ENCODE measurements around the gene BABAM2. TPM values are rescaled to one million over a fixed set of nuclear protein-coding genes. Genes with fewer than 3 reads are reported as not detected.

BABAM2 gene
- total and polyA plus RNA-seq, 4 donors: 9.9 to 17.0 (median 13.9) TPM

DNA sequence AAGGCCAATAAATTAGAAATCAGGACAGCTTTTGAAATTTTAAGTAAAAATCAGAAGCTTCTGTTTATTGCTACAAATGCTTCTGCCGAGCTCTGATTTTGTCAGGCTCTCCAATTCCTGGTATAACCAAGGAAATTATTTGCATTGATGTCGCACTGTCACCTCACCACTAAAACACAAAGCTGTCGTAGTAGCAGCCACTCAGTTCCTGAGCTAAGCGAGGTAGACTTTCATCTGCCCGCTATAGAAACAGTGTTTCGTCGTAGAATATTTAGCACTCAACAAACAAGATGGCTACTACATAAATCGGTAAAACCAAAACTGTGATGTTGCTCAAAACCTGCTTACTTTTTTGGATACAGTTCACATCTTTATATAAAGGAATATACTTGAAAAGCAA is 360.8 kb downstream of the BABAM2 start (continued):
- TF ChIP-seq, protein P1, sequence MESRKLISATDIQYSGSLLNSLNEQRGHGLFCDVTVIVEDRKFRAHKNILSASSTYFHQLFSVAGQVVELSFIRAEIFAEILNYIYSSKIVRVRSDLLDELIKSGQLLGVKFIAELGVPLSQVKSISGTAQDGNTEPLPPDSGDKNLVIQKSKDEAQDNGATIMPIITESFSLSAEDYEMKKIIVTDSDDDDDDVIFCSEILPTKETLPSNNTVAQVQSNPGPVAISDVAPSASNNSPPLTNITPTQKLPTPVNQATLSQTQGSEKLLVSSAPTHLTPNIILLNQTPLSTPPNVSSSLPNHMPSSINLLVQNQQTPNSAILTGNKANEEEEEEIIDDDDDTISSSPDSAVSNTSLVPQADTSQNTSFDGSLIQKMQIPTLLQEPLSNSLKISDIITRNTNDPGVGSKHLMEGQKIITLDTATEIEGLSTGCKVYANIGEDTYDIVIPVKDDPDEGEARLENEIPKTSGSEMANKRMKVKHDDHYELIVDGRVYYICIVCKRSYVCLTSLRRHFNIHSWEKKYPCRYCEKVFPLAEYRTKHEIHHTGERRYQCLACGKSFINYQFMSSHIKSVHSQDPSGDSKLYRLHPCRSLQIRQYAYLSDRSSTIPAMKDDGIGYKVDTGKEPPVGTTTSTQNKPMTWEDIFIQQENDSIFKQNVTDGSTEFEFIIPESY (IDR thresholded peaks at IDR 0.05): no peak
- TF ChIP-seq HNF4A (conservative IDR thresholded peaks at IDR 0.05): no peak
- no peak for TF ChIP-seq YY1 (IDR thresholded peaks at IDR 0.05)

DNA sequence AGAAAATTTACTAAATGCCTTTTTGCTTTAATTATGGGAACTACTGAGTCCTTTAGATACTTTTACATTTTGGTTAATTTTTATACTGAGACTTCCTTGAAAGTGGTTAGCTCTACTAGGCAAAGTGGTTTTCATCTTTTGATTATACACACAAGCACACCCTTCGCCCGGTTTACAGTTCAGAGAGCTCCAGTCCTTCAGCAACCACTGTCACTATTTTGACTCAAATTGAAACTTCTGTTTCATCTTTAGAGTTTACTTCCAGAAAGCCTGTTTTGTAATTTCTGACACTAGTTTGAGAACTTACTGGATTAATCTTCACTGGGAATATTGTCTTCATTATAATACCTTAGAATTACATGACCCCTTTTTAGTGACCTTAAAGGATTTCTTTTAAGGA is 361.8 kb downstream of the BABAM2 start:
- WGBS: 86% methylated on average over 2 of the region's 2 CpGs
- Histone ChIP-seq H3K27me3 (ENCODE audit: control insufficient read depth in 4 of 4, insufficient read depth in 4 of 4, low read length in 3 of 4) (no peaks in the 10 kb centered on the region), H3K9me3 (ENCODE audit: control insufficient read depth in 4 of 4, low read length in 3 of 4) (no peaks in the 10 kb centered on the region), H3K9ac (ENCODE audit: low read depth in 1 of 2, low read length in 2 of 2) (no peak overlapping the region), H3K27ac (ENCODE audit: low read depth in 1 of 2, low read length in 2 of 2) (no peak overlapping the region), H3K4me3 (ENCODE audit: low read depth in 1 of 3, low read length in 3 of 3) (no peak overlapping the region), H3K4me1 (ENCODE audit: control insufficient read depth in 4 of 4, insufficient read depth in 4 of 4, low read length in 3 of 4) (peaks cover 0 to 1% (median 0%) of the 10 kb centered on the region in 4 donors), H3K36me3 (ENCODE audit: control insufficient read depth in 4 of 4, insufficient read depth in 3 of 4, low read depth in 1 of 4, low read length in 3 of 4) (no peaks in the 10 kb centered on the region)
- DNase-seq (ENCODE audit: low spot score): no peak
- TF ChIP-seq, protein P1 (IDR thresholded peaks at IDR 0.05): no peak
- TF ChIP-seq RAD21 (IDR thresholded peaks at IDR 0.05): no peak
- TF ChIP-seq FOXA1 (IDR thresholded peaks at IDR 0.05): no peak
- no peak for TF ChIP-seq CTCF (IDR thresholded peaks at IDR 0.05; ENCODE audit: low read depth, low read length, missing input control)
- no peak for TF ChIP-seq REST (IDR thresholded peaks at IDR 0.05)
- TF ChIP-seq HNF4A (conservative IDR thresholded peaks at IDR 0.05): no peak
- TF ChIP-seq JUND (IDR thresholded peaks at IDR 0.05): no peak
- no peak for TF ChIP-seq TAF1 (conservative IDR thresholded peaks at IDR 0.05)
- no peak for TF ChIP-seq RXRA (IDR thresholded peaks at IDR 0.05)
- no peak for TF ChIP-seq SP1 (IDR thresholded peaks at IDR 0.05)
- no peak for TF ChIP-seq HNF4G (IDR thresholded peaks at IDR 0.05)
- no peak for TF ChIP-seq FOXA2 (IDR thresholded peaks at IDR 0.05)
- TF ChIP-seq MAX (IDR thresholded peaks at IDR 0.05): no peak
- no peak for TF ChIP-seq YY1 (IDR thresholded peaks at IDR 0.05)
- no peak for TF ChIP-seq EGR1 (IDR thresholded peaks at IDR 0.05; ENCODE audit: low read depth in 2 of 2)
- no peak for TF ChIP-seq GABPA (IDR thresholded peaks at IDR 0.05 in 1 of 2, conservative IDR thresholded peaks at IDR 0.05 in 1 of 2)
- TF ChIP-seq ATF3 (IDR thresholded peaks at IDR 0.05): no peak

Data from liver (tissue), 9 donors.